Measurements from ENCODE around the gene ELP2. TPM values are rescaled to one million over a fixed set of nuclear protein-coding genes. Genes with fewer than 3 reads are reported as not detected.
"Not testable (repeated sequence)": the region's sequence is repeated elsewhere in the genome, so short reads cannot be mapped to it uniquely, and the experiment has no call there.

The ELP2 gene
- total and polyA plus RNA-seq, 2 experiments from 2014 or later, result 54.3 to 63.8 TPM

GRCh38 chr18:36167692-36168218 lies 38.1 kb downstream of the ELP2 start:
- no peak for TF ChIP-seq EZH2phosphoT487 (IDR thresholded peaks at IDR 0.05; ENCODE audit: low read depth, severe bottlenecking, unreplicated experiment)
- no peak for TF ChIP-seq CTCF (IDR thresholded peaks at IDR 0.05; ENCODE audit: poor library complexity)
- no peak for TF ChIP-seq EZH2 (IDR thresholded peaks at IDR 0.05; ENCODE audit: borderline replicate concordance)
- no peak overlapping the region for H3K4me2 ChIP-seq
- no peaks in the 10 kb centered on the region for H3K9me3 ChIP-seq (ENCODE audit: low read depth)
- no peak for DNase-seq (ENCODE audit: low spot score)
- no peak overlapping the region for H3K27ac ChIP-seq
- WGBS (ENCODE audit: low lambda C conversion rate, missing lambda C conversion rate), result 94% methylated on average over 3 of the region's 3 CpGs
- no peaks in the 10 kb centered on the region for H3K9me2 ChIP-seq (replicated peaks; ENCODE audit: insufficient read depth)
- H3K36me3 ChIP-seq (replicated peaks; ENCODE audit: insufficient read depth, low read depth), result peaks cover 12% of the 10 kb centered on the region
- H4K20me1 ChIP-seq (ENCODE audit: insufficient read depth, poor library complexity, severe bottlenecking), result no peaks in the 10 kb centered on the region
- no peak overlapping the region for H3K4me3 ChIP-seq
- H3K79me2 ChIP-seq, result peaks cover 10% of the 10 kb centered on the region
- H2AFZ ChIP-seq, result no peak overlapping the region
- H3K27me3 ChIP-seq, result no peaks in the 10 kb centered on the region
- peaks cover 3% of the 10 kb centered on the region for H3K4me1 ChIP-seq (ENCODE audit: insufficient read depth)

GRCh38 chr18:36168296-36168695 lies 38.6 kb downstream of the ELP2 start:
- H3K79me2 ChIP-seq, result peaks cover 10% of the 10 kb centered on the region
- H3K4me1 ChIP-seq (ENCODE audit: insufficient read depth); H3K27me3 ChIP-seq; H2AFZ ChIP-seq; H3K27ac ChIP-seq; DNase-seq (ENCODE audit: low spot score); H3K9me3 ChIP-seq (ENCODE audit: low read depth); H3K4me2 ChIP-seq; H3K4me3 ChIP-seq; H3K36me3 ChIP-seq (replicated peaks; ENCODE audit: insufficient read depth, low read depth); H4K20me1 ChIP-seq (ENCODE audit: insufficient read depth, poor library complexity, severe bottlenecking); H3K9me2 ChIP-seq (replicated peaks; ENCODE audit: insufficient read depth): not testable (repeated sequence)
- 98% methylated on average over 3 of the region's 3 CpGs for WGBS (ENCODE audit: low lambda C conversion rate, missing lambda C conversion rate)

GRCh38 chr18:36169938-36170337 lies 40.2 kb downstream of the ELP2 start:
- Histone ChIP-seq H3K36me3 (replicated peaks; ENCODE audit: insufficient read depth, low read depth) (peaks cover 3% of the 10 kb centered on the region), H2AFZ (no peak overlapping the region)
- 71% methylated on average over 5 of the region's 5 CpGs for WGBS (ENCODE audit: low lambda C conversion rate, missing lambda C conversion rate)

GRCh38 chr18:36175481-36175880 lies 45.8 kb downstream of the ELP2 start:
- H3K27me3 ChIP-seq, result no peaks in the 10 kb centered on the region
- no peaks in the 10 kb centered on the region for H3K9me2 ChIP-seq (replicated peaks; ENCODE audit: insufficient read depth)
- H3K79me2 ChIP-seq, result no peaks in the 10 kb centered on the region
- 95% methylated on average over 1 of the region's 1 CpG for WGBS (ENCODE audit: low lambda C conversion rate, missing lambda C conversion rate)
- no peak for TF ChIP-seq EZH2phosphoT487 (IDR thresholded peaks at IDR 0.05; ENCODE audit: low read depth, severe bottlenecking, unreplicated experiment)
- no peak for TF ChIP-seq CTCF (IDR thresholded peaks at IDR 0.05; ENCODE audit: poor library complexity)
- TF ChIP-seq EZH2 (IDR thresholded peaks at IDR 0.05; ENCODE audit: borderline replicate concordance), result no peak
- H3K27ac ChIP-seq, result peak overlapping the region; percentile 77
- H3K4me3 ChIP-seq, result no peak overlapping the region
- H3K4me2 ChIP-seq, result no peak overlapping the region
- peaks cover 3% of the 10 kb centered on the region for H3K36me3 ChIP-seq (replicated peaks; ENCODE audit: insufficient read depth, low read depth)
- no peaks in the 10 kb centered on the region for H4K20me1 ChIP-seq (ENCODE audit: insufficient read depth, poor library complexity, severe bottlenecking)
- DNase-seq (ENCODE audit: low spot score), result no peak
- peaks cover 11% of the 10 kb centered on the region for H3K4me1 ChIP-seq (ENCODE audit: insufficient read depth)
- no peaks in the 10 kb centered on the region for H3K9me3 ChIP-seq (ENCODE audit: low read depth)
- H2AFZ ChIP-seq, result no peak overlapping the region

More at GRCh38 chr18:36169938-36170337, 40.2 kb downstream of the ELP2 start:
- Histone ChIP-seq H3K9me2 (replicated peaks; ENCODE audit: insufficient read depth) (no peaks in the 10 kb centered on the region), H3K79me2 (peaks cover 4% of the 10 kb centered on the region), H3K4me1 (ENCODE audit: insufficient read depth) (no peaks in the 10 kb centered on the region), H3K4me3 (no peak overlapping the region), H3K4me2 (no peak overlapping the region), H3K27me3 (no peaks in the 10 kb centered on the region), H4K20me1 (ENCODE audit: insufficient read depth, poor library complexity, severe bottlenecking) (no peaks in the 10 kb centered on the region), H3K27ac (no peak overlapping the region), H3K9me3 (ENCODE audit: low read depth) (no peaks in the 10 kb centered on the region)
- TF ChIP-seq EZH2 (IDR thresholded peaks at IDR 0.05; ENCODE audit: borderline replicate concordance) (no peak), CTCF (IDR thresholded peaks at IDR 0.05; ENCODE audit: poor library complexity) (no peak), EZH2phosphoT487 (IDR thresholded peaks at IDR 0.05; ENCODE audit: low read depth, severe bottlenecking, unreplicated experiment) (no peak)
- no peak for DNase-seq (ENCODE audit: low spot score)

Measured in hepatocyte (in vitro differentiated cells).